Vagina (tissue), 2 donors: Measurements from ENCODE around the gene LRRIQ3. TPM values are rescaled to one million over a fixed set of nuclear protein-coding genes. Genes with fewer than 3 reads are reported as not detected.

Source experiments
- DNase-seq, 2 donors: peaks; one replicate each; pipeline ENCODE4 v3.0.0-alpha.2; 2017; ENCODE audit errors: extremely low spot score in 2 of 2
- H3K27ac ChIP-seq: fragments of 200-600 bp; sonication (generic); one replicate; pipeline ENCODE4 v1.5.1; 2019
- H3K27me3 ChIP-seq: fragments of 200-600 bp; sonication (generic); one replicate; pipeline ENCODE4 v1.5.1; 2019
- H3K36me3 ChIP-seq, 2 donors: fragments of 200-600 bp; sonication (generic); one replicate each; pipeline ENCODE4 v1.5.1; 2017 to 2019
- H3K4me1 ChIP-seq: fragments of 200-600 bp; sonication (generic); one replicate; pipeline ENCODE4 v1.5.1; 2019
- H3K4me3 ChIP-seq, 2 donors: fragments of 200-600 bp; sonication (generic); 1 replicate in 1 of 2; 2 replicates in 1 of 2; pipeline ENCODE4 v1.5.1; 2016 to 2019
- H3K9me3 ChIP-seq: fragments of 200-600 bp; sonication (generic); one replicate; pipeline ENCODE4 v1.5.1; 2019
- POLR2A ChIP-seq, 2 donors: fragments of 450-650 bp; IDR thresholded peaks; one replicate each; pipeline ENCODE4 v1.6.1; 2017; ENCODE audit warnings: antibody characterized with exemption in 2 of 2, mild to moderate bottlenecking in 2 of 2, moderate library complexity in 2 of 2
- POLR2AphosphoS5 ChIP-seq, 2 donors: sonication (generic); formaldehyde crosslinking; IDR thresholded peaks; one replicate each; pipeline ENCODE4 v1.9.0; 2017; ENCODE audit warnings: antibody characterized with exemption in 2 of 2, mild to moderate bottlenecking in 2 of 2, low read depth in 1 of 2; ENCODE audit not compliant: insufficient read depth in 1 of 2
- intact Hi-C: fragments of 100-400 bp; cut with DNase I; formaldehyde crosslinking; loops from one replicate; pipeline ENCODE4 v1.15.1; 2023
- total RNA-seq: library from RNA; depleted of rRNA; stranded (reverse); fragments of >200 nt; gene quantifications from one replicate; pipeline ENCODE4 v1.2.3, GENCODE V29; 2016
- TF ChIP-seq, protein P1 (sequence below), 3 experiments: fragments of 450-650 bp in 2 of 3; fragments of 200-600 bp in 1 of 3; sonication (generic) in 1 of 3; IDR thresholded peaks; one replicate each; pipeline ENCODE4 v1.5.1; 2017 to 2019; ENCODE audit warnings: antibody characterized with exemption in 3 of 3, mild to moderate bottlenecking in 2 of 3, moderate library complexity in 2 of 3

LRRIQ3 gene
- total RNA-seq, 1 donor from 2014 or later = not detected

DNA sequence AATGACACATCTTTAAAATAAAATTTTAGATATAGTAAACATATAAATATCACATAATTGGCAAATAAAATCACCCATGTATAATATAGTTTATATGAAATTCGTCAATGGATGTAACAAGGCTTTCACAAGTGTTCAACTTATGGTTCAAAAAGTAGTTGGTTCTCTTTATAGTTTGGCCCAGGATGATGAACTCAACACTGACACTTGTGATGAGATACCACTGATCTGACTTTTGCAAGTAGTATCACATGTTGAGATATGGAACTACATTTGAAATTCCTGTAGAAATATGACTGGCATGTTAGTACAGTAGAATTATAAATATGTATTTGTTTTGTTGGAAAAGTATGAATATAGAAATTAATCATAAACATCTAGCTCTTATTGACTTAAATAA is 39.1 kb upstream of the LRRIQ3 start:
- intact Hi-C loops = no loop called here
- Histone ChIP-seq H3K4me1 (no peaks in the 10 kb centered on the region), H3K9me3 (no peaks in the 10 kb centered on the region), H3K4me3 (no peak overlapping the region), H3K36me3 (no peaks in the 10 kb centered on the region), H3K27me3 (no peaks in the 10 kb centered on the region), H3K27ac (no peak overlapping the region)
- DNase-seq = no peak
- no peak for TF ChIP-seq POLR2A (IDR thresholded peaks at IDR 0.05)
- TF ChIP-seq, protein P1, sequence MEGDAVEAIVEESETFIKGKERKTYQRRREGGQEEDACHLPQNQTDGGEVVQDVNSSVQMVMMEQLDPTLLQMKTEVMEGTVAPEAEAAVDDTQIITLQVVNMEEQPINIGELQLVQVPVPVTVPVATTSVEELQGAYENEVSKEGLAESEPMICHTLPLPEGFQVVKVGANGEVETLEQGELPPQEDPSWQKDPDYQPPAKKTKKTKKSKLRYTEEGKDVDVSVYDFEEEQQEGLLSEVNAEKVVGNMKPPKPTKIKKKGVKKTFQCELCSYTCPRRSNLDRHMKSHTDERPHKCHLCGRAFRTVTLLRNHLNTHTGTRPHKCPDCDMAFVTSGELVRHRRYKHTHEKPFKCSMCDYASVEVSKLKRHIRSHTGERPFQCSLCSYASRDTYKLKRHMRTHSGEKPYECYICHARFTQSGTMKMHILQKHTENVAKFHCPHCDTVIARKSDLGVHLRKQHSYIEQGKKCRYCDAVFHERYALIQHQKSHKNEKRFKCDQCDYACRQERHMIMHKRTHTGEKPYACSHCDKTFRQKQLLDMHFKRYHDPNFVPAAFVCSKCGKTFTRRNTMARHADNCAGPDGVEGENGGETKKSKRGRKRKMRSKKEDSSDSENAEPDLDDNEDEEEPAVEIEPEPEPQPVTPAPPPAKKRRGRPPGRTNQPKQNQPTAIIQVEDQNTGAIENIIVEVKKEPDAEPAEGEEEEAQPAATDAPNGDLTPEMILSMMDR (IDR thresholded peaks at IDR 0.05) = no peak
- no peak for TF ChIP-seq POLR2AphosphoS5 (IDR thresholded peaks at IDR 0.05; ENCODE audit: insufficient read depth in 1 of 2, low read depth in 1 of 2)

DNA sequence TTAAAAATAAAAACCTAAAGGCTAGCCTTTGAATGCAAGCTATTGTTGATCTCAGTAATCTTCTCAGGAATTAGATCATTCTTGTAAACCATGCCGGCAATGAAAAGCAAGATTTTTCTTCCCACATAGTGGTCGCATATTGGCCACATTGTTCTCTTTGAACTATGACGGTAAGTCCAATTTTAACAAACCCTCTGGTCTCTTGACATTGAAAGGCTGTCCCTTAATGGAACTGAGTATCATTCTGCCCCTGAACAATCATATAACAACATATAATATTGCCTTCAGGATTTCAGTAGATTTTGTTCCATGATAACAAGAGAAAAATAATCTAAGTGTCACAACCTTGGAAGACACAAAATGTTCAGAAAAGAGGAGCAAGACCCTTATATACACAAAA is 38.5 kb upstream of the LRRIQ3 start:
- Histone ChIP-seq H3K27me3 (no peaks in the 10 kb centered on the region), H3K4me1 (no peaks in the 10 kb centered on the region), H3K36me3 (no peaks in the 10 kb centered on the region), H3K4me3 (no peak overlapping the region), H3K27ac (no peak overlapping the region), H3K9me3 (no peaks in the 10 kb centered on the region)
- intact Hi-C loops = no loop called here
- TF ChIP-seq POLR2AphosphoS5 (IDR thresholded peaks at IDR 0.05; ENCODE audit: insufficient read depth in 1 of 2, low read depth in 1 of 2) (no peak), POLR2A (IDR thresholded peaks at IDR 0.05) (no peak)
- TF ChIP-seq, protein P1 (IDR thresholded peaks at IDR 0.05) = no peak
- DNase-seq = no peak

DNA sequence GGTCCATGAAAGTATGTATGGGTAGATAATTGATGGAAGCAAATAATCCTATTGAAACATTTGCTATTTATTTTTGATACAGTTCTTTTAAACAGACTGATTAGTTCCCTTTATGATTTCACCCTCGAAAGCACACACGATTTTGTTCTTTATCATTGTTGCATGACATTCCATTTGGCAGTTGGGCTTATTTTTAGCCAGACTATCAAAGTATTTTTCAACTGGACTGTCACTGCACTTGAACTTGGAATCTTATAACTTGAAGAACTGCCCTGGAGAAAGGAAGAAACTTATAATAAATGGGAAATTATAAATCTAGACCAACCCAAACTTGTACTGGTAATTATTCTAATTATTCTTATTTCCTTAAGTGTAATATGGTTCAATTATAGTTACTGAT is 37.2 kb upstream of the LRRIQ3 start, which contains the start of gene TNNI3K:
TNNI3K (plus strand) TSS at position 235 of the 400 bp plus-strand sequence; CDS start at position 300, 65 bp downstream.
- no peaks in the 10 kb centered on the region for H3K36me3 ChIP-seq
- no peaks in the 10 kb centered on the region for H3K4me1 ChIP-seq
- no peaks in the 10 kb centered on the region for H3K9me3 ChIP-seq
- no peak within 1 kb of the TSS for H3K4me3 ChIP-seq
- intact Hi-C loops = no loop called here
- no peak for DNase-seq
- no peaks in the 10 kb centered on the region for H3K27me3 ChIP-seq
- TF ChIP-seq, protein P1 (IDR thresholded peaks at IDR 0.05) = no peak
- TF ChIP-seq POLR2A (IDR thresholded peaks at IDR 0.05) = no peak
- TF ChIP-seq POLR2AphosphoS5 (IDR thresholded peaks at IDR 0.05; ENCODE audit: insufficient read depth in 1 of 2, low read depth in 1 of 2) = no peak
- H3K27ac ChIP-seq = no peak within 1 kb of the TSS

DNA sequence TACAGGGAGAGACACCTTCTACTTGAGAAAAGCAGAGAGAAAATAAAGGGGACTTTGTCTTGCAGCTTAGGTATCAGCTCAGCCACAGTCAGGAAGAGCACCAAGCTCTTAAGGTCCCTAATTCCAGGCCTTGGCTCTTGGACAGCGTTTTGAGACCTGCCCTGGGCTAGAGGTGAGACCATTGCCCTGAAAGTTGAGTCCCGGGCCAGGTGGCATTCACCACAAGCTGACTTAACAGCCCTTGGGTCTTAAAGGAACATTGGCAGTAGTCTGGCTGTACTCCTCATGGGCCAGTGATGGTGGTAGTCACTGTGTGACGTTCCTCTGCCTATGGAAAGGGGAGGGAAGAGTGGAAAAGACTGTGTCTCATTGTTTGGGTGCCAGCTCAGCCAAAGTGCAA is 25.5 kb upstream of the LRRIQ3 start:
- no peak for DNase-seq
- no peak overlapping the region for H3K27ac ChIP-seq
- TF ChIP-seq POLR2A (IDR thresholded peaks at IDR 0.05) = no peak
- TF ChIP-seq, protein P1 (IDR thresholded peaks at IDR 0.05) = no peak
- TF ChIP-seq POLR2AphosphoS5 (IDR thresholded peaks at IDR 0.05; ENCODE audit: insufficient read depth in 1 of 2, low read depth in 1 of 2) = no peak
- H3K9me3 ChIP-seq = peaks cover 8% of the 10 kb centered on the region
- H3K36me3 ChIP-seq = no peaks in the 10 kb centered on the region
- no peak overlapping the region for H3K4me3 ChIP-seq
- H3K27me3 ChIP-seq = no peaks in the 10 kb centered on the region
- no peaks in the 10 kb centered on the region for H3K4me1 ChIP-seq
- intact Hi-C loops = no loop called here

DNA sequence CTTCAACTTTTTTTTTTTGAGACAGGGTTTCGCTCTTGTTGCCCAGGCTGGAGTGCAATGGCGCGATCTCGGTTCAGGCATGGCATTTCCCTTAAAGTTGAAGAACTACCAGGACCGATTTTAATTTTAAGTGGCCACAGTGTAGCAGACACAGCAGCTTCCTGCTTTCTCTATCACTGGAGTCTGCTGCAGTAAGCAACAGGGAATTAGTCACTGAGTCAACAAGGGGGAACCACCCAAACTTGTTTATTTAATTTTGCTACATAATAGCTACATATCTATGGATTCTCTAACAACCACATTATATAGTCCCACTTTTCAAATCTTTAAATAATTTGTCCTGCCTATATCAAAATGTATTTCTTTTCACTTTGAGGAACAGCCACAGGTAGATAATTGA is 24.7 kb upstream of the LRRIQ3 start:
- DNase-seq = no peak
- TF ChIP-seq POLR2A (IDR thresholded peaks at IDR 0.05) = no peak
- TF ChIP-seq POLR2AphosphoS5 (IDR thresholded peaks at IDR 0.05; ENCODE audit: insufficient read depth in 1 of 2, low read depth in 1 of 2) = no peak
- TF ChIP-seq, protein P1 (IDR thresholded peaks at IDR 0.05) = no peak
- H3K9me3 ChIP-seq = peaks cover 5% of the 10 kb centered on the region
- H3K4me1 ChIP-seq = no peaks in the 10 kb centered on the region
- no peak overlapping the region for H3K27ac ChIP-seq
- intact Hi-C loops = no loop called here
- H3K4me3 ChIP-seq = no peak overlapping the region
- no peaks in the 10 kb centered on the region for H3K36me3 ChIP-seq
- no peaks in the 10 kb centered on the region for H3K27me3 ChIP-seq
